HG02870 (cell line): Measurements from ENCODE around the gene GTF2A2.
"Not testable (repeated sequence)": the region's sequence is repeated elsewhere in the genome, so short reads cannot be mapped to it uniquely, and the experiment has no call there.

Experiments used
- ATAC-seq: cut with Tn5 transposase; IDR thresholded peaks from one replicate; pipeline ENCODE4 v1.9.1; 2021; ENCODE audit warnings: mild to moderate bottlenecking, moderate library complexity; ENCODE audit not compliant: unreplicated experiment

The GTF2A2 gene

GRCh38 chr15:59674361-59674877 lies 17.1 kb upstream of the GTF2A2 start:
- ATAC-seq = no peak

DNA sequence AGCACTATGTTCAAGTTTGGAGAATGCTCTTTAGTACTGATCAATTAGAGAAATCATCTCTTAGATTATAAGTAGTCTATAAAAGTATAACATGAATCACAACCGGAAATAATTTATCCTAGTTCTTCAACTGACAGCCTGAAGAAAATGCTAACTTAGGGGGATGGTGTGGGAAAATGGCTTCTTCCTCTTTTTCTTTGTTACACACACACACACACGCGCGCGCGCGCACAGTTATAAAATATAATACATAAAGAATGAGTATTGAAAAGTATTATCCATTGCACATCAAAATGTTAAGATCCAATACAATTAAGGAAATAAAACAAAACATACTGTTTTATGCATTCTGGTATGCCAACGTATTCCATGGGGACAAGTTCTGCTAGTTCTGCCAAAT lies 11.2 kb upstream of the GTF2A2 start:
- ATAC-seq = no peak

DNA sequence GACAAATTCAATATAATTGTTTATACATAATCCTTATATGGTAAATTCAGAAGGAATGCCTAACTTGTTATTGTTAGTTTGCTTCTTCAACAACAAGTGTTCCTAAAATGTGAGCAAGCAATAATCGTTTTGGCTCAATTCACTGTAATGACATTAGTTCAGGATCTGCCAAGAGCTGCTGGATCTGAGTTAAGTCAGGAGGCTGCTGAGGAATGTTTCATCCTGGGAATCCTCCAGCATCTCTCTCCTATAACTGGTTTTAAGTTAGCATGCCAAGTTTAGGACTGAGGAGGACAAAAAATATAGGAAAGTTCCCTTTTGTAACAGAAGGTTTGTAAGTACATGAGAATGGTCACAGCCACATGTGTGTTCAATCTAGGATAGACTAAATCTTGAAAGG lies 4.9 kb upstream of the GTF2A2 start:
- ATAC-seq = no peak

GRCh38 chr15:59659366-59659765 lies 2.1 kb upstream of the GTF2A2 start:
- no peak for ATAC-seq

DNA sequence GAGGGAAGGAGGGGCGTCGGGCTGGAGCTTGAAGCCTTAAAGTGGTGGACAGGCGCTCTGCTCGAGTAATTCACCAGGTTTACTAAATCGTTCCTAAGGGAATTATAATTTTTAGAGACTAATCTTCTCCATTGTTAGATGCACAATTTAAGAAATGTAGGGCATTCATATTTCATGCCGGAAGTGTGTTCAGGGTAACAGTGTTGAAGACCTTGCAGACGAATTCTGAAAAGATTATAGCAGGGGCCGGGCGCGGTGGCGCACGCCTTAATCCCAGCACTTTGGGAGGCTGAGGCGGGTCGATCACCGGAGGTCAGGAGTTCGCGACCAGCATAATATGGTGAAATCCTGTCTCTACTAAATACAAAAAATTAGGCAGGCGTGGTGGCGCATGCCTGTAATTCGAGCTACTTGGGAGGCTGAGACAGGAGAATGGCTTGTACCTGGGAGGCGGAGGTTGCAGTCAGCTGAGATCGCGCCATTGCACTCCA lies 365 bp upstream of the GTF2A2 start:
- no peak for ATAC-seq

GRCh38 chr15:59654046-59654445 lies 3.3 kb downstream of the GTF2A2 start:
- ATAC-seq = no peak

GRCh38 chr15:59649603-59650002 lies 7.7 kb downstream of the GTF2A2 start:
- no peak for ATAC-seq

GRCh38 chr15:59647085-59647484 lies 10.2 kb downstream of the GTF2A2 start:
- ATAC-seq = no peak

- no peak for ATAC-seq
These were observed 11.0 kb downstream of the GTF2A2 start for GRCh38 chr15:59646277-59646676.

DNA sequence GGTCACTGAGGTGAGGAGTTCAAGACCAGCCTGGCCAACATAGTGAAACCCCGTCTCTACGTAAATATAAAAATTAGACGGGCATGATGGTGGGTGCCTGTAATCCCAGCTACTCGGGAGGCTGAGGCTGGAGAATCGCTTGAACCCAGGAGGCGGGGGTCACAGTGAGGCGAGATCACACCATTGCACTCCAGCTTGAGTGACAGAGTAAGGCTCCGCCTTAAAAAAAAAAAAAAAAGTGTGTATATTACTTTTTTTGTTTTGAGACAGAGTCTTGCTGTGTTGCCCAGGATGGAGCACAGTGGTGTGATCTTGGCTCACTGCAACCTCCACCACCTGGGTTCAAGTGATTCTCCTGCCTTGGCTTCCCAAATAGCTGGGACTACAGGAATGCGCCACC lies 11.5 kb downstream of the GTF2A2 start:
- ATAC-seq = not testable (repeated sequence)

GRCh38 chr15:59644756-59645155 lies 12.6 kb downstream of the GTF2A2 start:
- ATAC-seq = no peak

DNA sequence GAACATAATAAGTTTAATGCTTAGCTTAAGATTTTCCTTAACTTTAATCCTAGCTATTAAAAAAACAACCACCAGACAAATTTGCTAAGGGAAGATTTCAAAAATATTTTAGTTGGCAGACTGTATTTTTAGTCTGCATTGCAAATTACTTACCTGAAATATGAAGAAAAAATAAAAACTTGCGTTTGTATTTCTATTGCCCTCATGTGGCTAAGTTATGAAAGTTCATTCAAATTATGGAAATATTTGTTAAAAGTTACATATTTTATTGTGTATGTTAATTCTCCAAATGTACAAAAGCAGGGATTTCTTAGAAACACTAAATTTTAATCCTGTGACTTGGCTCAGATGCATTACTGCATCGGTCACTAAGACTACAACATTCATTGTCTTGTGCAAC lies 15.0 kb downstream of the GTF2A2 start:
- ATAC-seq = no peak

GRCh38 chr15:59637507-59637906 lies 19.8 kb downstream of the GTF2A2 start:
- not testable (repeated sequence) for ATAC-seq

DNA sequence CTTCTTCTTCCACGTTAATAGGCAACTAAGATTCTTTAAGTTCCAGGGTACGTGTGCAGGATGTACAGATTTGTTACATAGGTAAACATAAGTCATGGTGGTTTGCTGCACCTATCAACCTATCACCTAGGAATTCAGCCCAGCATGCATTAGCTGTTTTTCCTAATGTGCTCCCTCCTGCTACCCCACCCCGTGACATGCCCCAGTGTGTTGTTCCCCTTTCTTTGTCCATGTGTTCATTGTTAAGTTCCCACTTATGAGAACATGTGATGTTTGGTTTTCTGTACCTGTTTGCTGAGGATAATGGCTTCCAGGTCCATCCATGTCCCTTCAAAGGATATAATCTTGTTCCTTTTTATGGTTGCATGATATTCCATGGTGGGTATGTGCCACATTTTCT lies 21.1 kb downstream of the GTF2A2 start:
- no peak for ATAC-seq

DNA sequence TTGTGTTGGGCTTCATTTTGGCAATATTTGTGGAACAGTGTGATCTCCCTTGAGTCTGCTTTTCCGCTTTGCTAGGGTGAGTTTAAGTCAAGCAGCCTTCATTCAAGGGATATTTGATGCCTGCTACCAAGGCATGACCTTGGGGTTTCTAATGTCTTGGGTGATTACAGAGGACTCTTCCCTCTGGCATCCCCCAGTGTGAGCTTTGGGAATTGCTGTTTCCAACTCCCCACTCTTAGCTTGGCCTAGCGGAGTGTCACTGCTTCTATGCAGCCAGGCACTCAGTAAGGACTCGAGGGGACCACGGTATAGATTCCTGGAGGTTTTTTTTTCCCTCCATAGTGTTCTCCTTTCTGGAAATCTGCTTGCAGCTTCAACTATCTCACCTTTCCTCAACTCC lies 24.6 kb downstream of the GTF2A2 start:
- ATAC-seq = no peak

- no peak for ATAC-seq
These were observed 35.0 kb downstream of the GTF2A2 start for GRCh38 chr15:59622289-59622688.

DNA sequence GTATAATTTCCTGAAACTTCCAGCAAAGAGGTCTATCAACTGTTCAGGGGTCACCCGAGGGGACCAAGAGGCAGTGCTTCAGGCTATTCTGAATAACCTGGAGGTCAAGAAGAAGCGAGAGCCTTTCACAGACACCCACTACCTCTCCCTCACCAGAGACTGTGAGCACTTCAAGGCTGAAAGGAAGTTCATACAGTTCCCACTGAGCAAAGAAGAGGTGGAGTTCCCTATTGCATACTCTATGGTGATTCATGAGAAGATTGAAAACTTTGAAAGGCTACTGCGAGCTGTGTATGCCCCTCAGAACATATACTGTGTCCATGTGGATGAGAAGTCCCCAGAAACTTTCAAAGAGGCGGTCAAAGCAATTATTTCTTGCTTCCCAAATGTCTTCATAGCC lies 38.9 kb downstream of the GTF2A2 start:
- ATAC-seq = no peak

DNA sequence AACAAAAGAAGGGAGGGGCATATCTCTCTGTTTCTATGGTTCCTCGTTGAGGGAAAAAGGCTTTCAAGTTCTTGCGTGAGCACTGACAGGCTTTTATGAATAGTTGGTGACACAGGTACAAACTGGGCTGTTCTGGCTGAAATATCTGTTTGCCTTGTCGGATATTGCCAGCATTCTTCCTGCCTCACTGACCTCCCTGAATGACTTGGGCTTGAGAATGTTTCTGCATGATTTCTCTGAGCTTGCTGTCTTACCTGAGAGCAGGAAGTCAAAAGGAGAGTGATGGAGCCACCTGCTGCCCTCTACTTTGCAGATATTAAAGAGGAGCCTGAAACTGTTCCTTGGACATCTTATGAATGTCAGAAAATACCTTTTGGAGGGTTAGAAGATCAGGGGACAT lies 40.9 kb downstream of the GTF2A2 start:
- no peak for ATAC-seq

DNA sequence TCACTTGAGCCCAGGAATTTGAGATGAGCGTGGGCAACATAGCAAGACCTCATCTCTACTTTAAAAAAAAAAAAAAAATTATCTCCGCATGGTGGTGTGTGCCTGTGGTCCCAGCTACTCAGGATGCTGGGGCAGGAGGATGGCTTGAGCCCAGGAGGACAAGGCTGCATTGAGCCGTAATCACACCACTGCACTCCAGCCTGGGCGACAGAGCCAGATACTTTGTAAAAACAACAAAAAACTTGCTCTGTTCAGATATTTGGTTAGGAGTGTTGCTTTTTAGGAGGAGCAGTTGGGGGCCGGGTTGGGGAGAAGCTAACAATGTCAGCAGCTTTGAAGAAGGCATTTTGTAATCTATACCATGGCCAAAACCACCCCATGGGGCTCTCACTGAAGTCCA lies 41.7 kb downstream of the GTF2A2 start:
- ATAC-seq = no peak

GRCh38 chr15:59614153-59614552 lies 43.2 kb downstream of the GTF2A2 start:
- no peak for ATAC-seq

DNA sequence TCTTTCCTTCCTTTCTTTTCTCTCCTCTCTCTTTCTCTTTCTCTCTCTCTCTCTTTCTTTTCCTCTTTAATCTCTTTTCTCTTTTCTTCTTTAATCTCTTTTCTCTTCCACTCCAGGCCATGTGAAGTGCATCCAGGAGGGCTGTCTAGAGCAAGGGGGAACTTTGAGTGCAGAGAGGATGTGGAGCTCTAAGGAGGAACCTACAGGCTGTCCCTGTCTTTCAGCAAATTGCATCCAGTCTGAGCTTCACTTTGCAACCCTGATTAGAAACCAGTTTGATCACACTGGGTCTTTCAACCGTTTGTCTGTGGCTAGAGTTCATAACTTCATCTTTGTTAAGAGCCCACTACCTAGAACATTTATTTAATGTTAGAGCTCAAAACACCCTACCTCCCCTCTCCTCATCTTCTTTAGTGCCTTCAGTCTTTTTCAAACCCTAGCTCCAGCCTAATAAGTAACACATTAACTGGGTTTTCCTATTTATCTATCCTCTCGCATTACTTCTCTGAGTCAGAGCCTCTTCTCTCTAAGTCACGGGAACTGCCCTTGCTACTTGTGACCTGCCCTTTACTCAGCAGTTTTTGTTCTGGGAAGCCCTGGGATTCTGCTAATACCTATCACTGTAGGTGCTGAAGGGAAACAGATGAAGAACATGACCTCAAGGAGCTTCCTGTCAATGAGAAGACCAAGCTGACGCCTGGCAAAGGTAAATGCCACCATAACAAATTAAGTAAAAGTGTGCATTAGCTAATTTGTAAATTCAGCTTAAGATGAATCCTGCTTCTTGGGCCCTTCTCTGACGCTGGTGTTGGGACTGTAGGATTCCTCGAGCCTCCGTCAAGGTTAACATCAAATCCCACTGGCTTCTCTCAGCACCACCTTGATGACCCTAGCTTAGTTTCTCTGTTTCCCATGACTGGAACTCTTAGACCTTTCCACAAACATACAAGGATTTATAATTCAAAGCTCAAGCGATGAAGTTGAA lies 45.7 kb downstream of the GTF2A2 start, which contains the start of gene GCNT3:
GCNT3 (plus strand) TSS at position 508 of the 985 bp plus-strand sequence. CDS start 6,456 bp downstream, outside the sequence.
- no peak for ATAC-seq
